ENCODE data around the gene C16orf95. TPM values are rescaled to one million over a fixed set of nuclear protein-coding genes. Genes with fewer than 3 reads are reported as not detected.

Gene C16orf95
- total RNA-seq, 2 experiments from 2014 or later, result 11.2 to 13.6 TPM

- ATAC-seq (no peak), DNase-seq (no peak)
- Mint-ChIP-seq H3K4me1 (peaks cover 12% of the 10 kb centered on the region), H3K36me3 (peaks cover 7% of the 10 kb centered on the region), H3K4me3 (no peak overlapping the region), H3K27ac (no peak overlapping the region), H3K9me3 (ENCODE audit: low read depth) (no peaks in the 10 kb centered on the region), H3K27me3 (no peaks in the 10 kb centered on the region)
- CTCF ChIA-PET, result interaction anchor here (1.3 kb wide), 1 partner anchor 38 kb away, joined by 3 read pairs; no protein-coding TSS in a partner anchor
Measured at GRCh38 chr16:87356491-87356853, 39.3 kb upstream of the C16orf95 start.

- no peaks in the 10 kb centered on the region for H3K9me3 Mint-ChIP-seq (ENCODE audit: low read depth)
- no peak overlapping the region for H3K4me3 Mint-ChIP-seq
- peaks cover 2% of the 10 kb centered on the region for H3K36me3 Mint-ChIP-seq
- no peak for ATAC-seq
- no peaks in the 10 kb centered on the region for H3K27me3 Mint-ChIP-seq
- no peak overlapping the region for H3K27ac Mint-ChIP-seq
- DNase-seq, result no peak
- CTCF ChIA-PET, result no interaction called here
- no peaks in the 10 kb centered on the region for H3K4me1 Mint-ChIP-seq
Measured at GRCh38 chr16:87353613-87354012, 36.4 kb upstream of the C16orf95 start.

- CTCF ChIA-PET, result no interaction called here
- peaks cover 2% of the 10 kb centered on the region for H3K36me3 Mint-ChIP-seq
- no peak for ATAC-seq
- DNase-seq, result no peak
- no peaks in the 10 kb centered on the region for H3K4me1 Mint-ChIP-seq
- H3K9me3 Mint-ChIP-seq (ENCODE audit: low read depth), result no peaks in the 10 kb centered on the region
- H3K27me3 Mint-ChIP-seq, result no peaks in the 10 kb centered on the region
- H3K27ac Mint-ChIP-seq, result no peak overlapping the region
- no peak overlapping the region for H3K4me3 Mint-ChIP-seq
Measured at GRCh38 chr16:87352818-87353217, 35.6 kb upstream of the C16orf95 start.

GRCh38 chr16:87351320-87351698 is 34.1 kb upstream of the C16orf95 start:
- no peaks in the 10 kb centered on the region for H3K27me3 Mint-ChIP-seq
- no peaks in the 10 kb centered on the region for H3K9me3 Mint-ChIP-seq (ENCODE audit: low read depth)
- H3K36me3 Mint-ChIP-seq, result peaks cover 4% of the 10 kb centered on the region
- H3K4me1 Mint-ChIP-seq, result no peaks in the 10 kb centered on the region
- ATAC-seq (no peak), DNase-seq (no peak)
- CTCF ChIA-PET, result interaction anchor here (1.4 kb wide), 1 partner anchor 12 kb away, joined by 3 read pairs; no protein-coding TSS in a partner anchor
- H3K27ac Mint-ChIP-seq, result no peak overlapping the region
- H3K4me3 Mint-ChIP-seq, result no peak overlapping the region

GRCh38 chr16:87350681-87351319 is 33.6 kb upstream of the C16orf95 start:
- ATAC-seq (no peak), DNase-seq (no peak)
- Mint-ChIP-seq H3K4me1 (peaks cover 1% of the 10 kb centered on the region), H3K27ac (no peak overlapping the region), H3K9me3 (ENCODE audit: low read depth) (no peaks in the 10 kb centered on the region), H3K4me3 (no peak overlapping the region), H3K36me3 (peaks cover 6% of the 10 kb centered on the region), H3K27me3 (no peaks in the 10 kb centered on the region)
- CTCF ChIA-PET, result interaction anchor here (1.4 kb wide), 1 partner anchor 13 kb away, joined by 3 read pairs; no protein-coding TSS in a partner anchor

- Mint-ChIP-seq H3K9me3 (ENCODE audit: low read depth) (no peaks in the 10 kb centered on the region), H3K4me1 (peaks cover 7% of the 10 kb centered on the region), H3K36me3 (peaks cover 6% of the 10 kb centered on the region), H3K27ac (no peak overlapping the region), H3K27me3 (no peaks in the 10 kb centered on the region), H3K4me3 (no peak overlapping the region)
- ATAC-seq (no peak), DNase-seq (no peak)
- CTCF ChIA-PET, result no interaction called here
Measured at GRCh38 chr16:87350031-87350430, 32.8 kb upstream of the C16orf95 start.

GRCh38 chr16:87348616-87349157 is 31.5 kb upstream of the C16orf95 start:
- CTCF ChIA-PET, result no interaction called here
- peaks cover 13% of the 10 kb centered on the region for H3K4me1 Mint-ChIP-seq
- H3K36me3 Mint-ChIP-seq, result peaks cover 10% of the 10 kb centered on the region
- no peaks in the 10 kb centered on the region for H3K9me3 Mint-ChIP-seq (ENCODE audit: low read depth)
- H3K27me3 Mint-ChIP-seq, result no peaks in the 10 kb centered on the region
- ATAC-seq, result no peak
- no peak for DNase-seq
- H3K27ac Mint-ChIP-seq, result no peak overlapping the region
- H3K4me3 Mint-ChIP-seq, result no peak overlapping the region

- peaks cover 10% of the 10 kb centered on the region for H3K36me3 Mint-ChIP-seq
- CTCF ChIA-PET, result interaction anchor here (1.5 kb wide), 1 partner anchor 23 kb away, joined by 3 read pairs; no protein-coding TSS in a partner anchor
- H3K27ac Mint-ChIP-seq, result no peak overlapping the region
- no peaks in the 10 kb centered on the region for H3K9me3 Mint-ChIP-seq (ENCODE audit: low read depth)
- DNase-seq (no peak), ATAC-seq (no peak)
- H3K27me3 Mint-ChIP-seq, result no peaks in the 10 kb centered on the region
- H3K4me3 Mint-ChIP-seq, result no peak overlapping the region
- peaks cover 16% of the 10 kb centered on the region for H3K4me1 Mint-ChIP-seq
Measured at GRCh38 chr16:87347932-87348615, 30.9 kb upstream of the C16orf95 start.

GRCh38 chr16:87346517-87347060 is 29.4 kb upstream of the C16orf95 start:
- CTCF ChIA-PET, result no interaction called here
- peaks cover 17% of the 10 kb centered on the region for H3K36me3 Mint-ChIP-seq
- H3K9me3 Mint-ChIP-seq (ENCODE audit: low read depth), result no peaks in the 10 kb centered on the region
- no peak overlapping the region for H3K4me3 Mint-ChIP-seq
- ATAC-seq, result no peak
- DNase-seq, result no peak
- H3K27me3 Mint-ChIP-seq, result no peaks in the 10 kb centered on the region
- peaks cover 16% of the 10 kb centered on the region for H3K4me1 Mint-ChIP-seq
- no peak overlapping the region for H3K27ac Mint-ChIP-seq

- Mint-ChIP-seq H3K4me1 (peaks cover 16% of the 10 kb centered on the region), H3K4me3 (peak overlapping the region; percentile 62), H3K27me3 (no peaks in the 10 kb centered on the region), H3K27ac (peak overlapping the region; percentile 86), H3K36me3 (peaks cover 19% of the 10 kb centered on the region), H3K9me3 (ENCODE audit: low read depth) (no peaks in the 10 kb centered on the region)
- CTCF ChIA-PET, result interaction anchor here (1.0 to 1.6 kb wide), 2 partner anchors 22 to 28 kb away, joined by 4 to 5 read pairs; no protein-coding TSS in a partner anchor
- no peak for DNase-seq
- ATAC-seq, result no peak
Measured at GRCh38 chr16:87345726-87346424, 28.7 kb upstream of the C16orf95 start.

GRCh38 chr16:87344931-87345631 is 27.9 kb upstream of the C16orf95 start:
- DNase-seq (peak; percentile 79), ATAC-seq (peak; percentile 72)
- Mint-ChIP-seq H3K4me1 (peaks cover 18% of the 10 kb centered on the region), H3K27me3 (no peaks in the 10 kb centered on the region), H3K9me3 (ENCODE audit: low read depth) (no peaks in the 10 kb centered on the region), H3K36me3 (peaks cover 23% of the 10 kb centered on the region), H3K4me3 (peak overlapping the region; percentile 62), H3K27ac (peak overlapping the region; percentile 86)
- CTCF ChIA-PET, result interaction anchor here (1.0 to 1.6 kb wide), 3 partner anchors 21 to 39 kb away, joined by 3 to 5 read pairs (median 4); partner anchors contain the start of gene FBXO31

GRCh38 chr16:87344165-87344930 is 27.2 kb upstream of the C16orf95 start:
- Mint-ChIP-seq H3K9me3 (ENCODE audit: low read depth) (no peaks in the 10 kb centered on the region), H3K4me1 (peaks cover 18% of the 10 kb centered on the region), H3K27ac (peak overlapping the region; percentile 46), H3K4me3 (peak overlapping the region; percentile 39), H3K36me3 (peaks cover 26% of the 10 kb centered on the region), H3K27me3 (no peaks in the 10 kb centered on the region)
- ATAC-seq, result no peak
- CTCF ChIA-PET, result interaction anchor here (1.0 to 1.6 kb wide), 3 partner anchors 20 to 39 kb away, joined by 3 to 5 read pairs (median 4); partner anchors contain the start of gene FBXO31
- no peak for DNase-seq
